Right lung (tissue), 5 donors: ENCODE data around the gene LRRC17. TPM values are rescaled to one million over a fixed set of nuclear protein-coding genes. Genes with fewer than 3 reads are reported as not detected.
A peak's percentile ranks its signal among the peaks of the same experiment; 100 is the strongest.

Experiments
- DNase-seq, 2 donors: peaks; one replicate each; pipeline ENCODE4 v3.0.0-alpha.2; 2013
- polyA plus RNA-seq, 5 donors: library from polyadenylated mRNA; unstranded; fragments of 120-200 nt; gene quantifications; one replicate each; pipeline versions ENCODE4 v1.2.1 to v1.2.3, GENCODE V29; 2013; ENCODE audit warnings: inconsistent platforms in 1 of 5, low replicate concordance in 1 of 5; ENCODE audit not compliant: insufficient read length in 5 of 5, insufficient read depth in 1 of 5

LRRC17 gene
- polyA plus RNA-seq, 5 donors = 176 to 286 (median 232) TPM

GRCh38 chr7:102982235-102982634 lies 69.4 kb downstream of the LRRC17 start:
- no peak for DNase-seq

- DNase-seq = no peak
Observed at GRCh38 chr7:102983602-102984001, 70.8 kb downstream of the LRRC17 start.

- DNase-seq = no peak
Observed at GRCh38 chr7:102985176-102985783, 72.5 kb downstream of the LRRC17 start.

GRCh38 chr7:102988088-102988487 lies 75.3 kb downstream of the LRRC17 start:
- DNase-seq = no peak

GRCh38 chr7:102988631-102989560 lies 76.1 kb downstream of the LRRC17 start:
- DNase-seq = no peak

DNA sequence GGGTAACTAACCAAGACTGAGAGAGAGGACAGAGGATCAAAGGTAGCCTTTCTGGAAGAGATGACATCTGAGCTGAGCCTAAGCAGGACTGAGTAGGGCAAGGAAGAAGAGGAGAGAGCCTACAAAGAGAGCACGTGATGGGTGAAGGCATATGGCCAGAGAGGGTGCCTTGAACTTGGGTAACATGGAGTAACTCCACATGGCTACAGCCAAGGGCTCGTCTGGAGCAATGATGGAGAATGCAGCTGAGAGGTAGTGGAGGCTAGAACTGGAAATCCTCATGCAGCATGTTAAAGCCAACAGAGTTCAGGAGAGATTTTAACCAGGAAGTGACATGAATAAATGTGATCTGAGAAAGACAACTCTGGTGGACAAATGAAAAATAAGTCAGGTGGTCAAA lies 77.8 kb downstream of the LRRC17 start:
- DNase-seq = no peak

GRCh38 chr7:102991077-102991539 lies 78.3 kb downstream of the LRRC17 start:
- DNase-seq = no peak

GRCh38 chr7:102991540-102992214 lies 78.9 kb downstream of the LRRC17 start:
- DNase-seq = no peak

DNA sequence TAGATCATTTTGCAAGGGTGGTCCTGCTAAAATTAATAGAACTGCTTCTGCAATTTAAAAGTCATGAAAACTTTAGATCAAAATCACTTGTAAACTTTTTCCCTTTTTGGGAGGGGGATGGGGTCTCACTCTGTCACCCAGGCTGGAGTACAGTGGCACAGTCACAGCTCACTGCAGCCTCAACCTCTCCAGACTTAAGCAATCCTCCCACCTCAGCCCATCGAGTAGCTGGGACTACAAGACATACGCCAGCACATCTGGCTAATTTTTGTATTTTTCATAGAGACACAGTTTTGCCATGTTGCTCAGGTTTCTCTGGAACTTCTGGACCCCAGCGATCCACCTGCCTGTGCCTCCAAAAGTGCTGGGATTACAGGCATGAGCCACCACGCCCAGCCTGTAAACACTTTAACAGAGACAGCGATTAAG lies 79.7 kb downstream of the LRRC17 start:
- no peak for DNase-seq

DNA sequence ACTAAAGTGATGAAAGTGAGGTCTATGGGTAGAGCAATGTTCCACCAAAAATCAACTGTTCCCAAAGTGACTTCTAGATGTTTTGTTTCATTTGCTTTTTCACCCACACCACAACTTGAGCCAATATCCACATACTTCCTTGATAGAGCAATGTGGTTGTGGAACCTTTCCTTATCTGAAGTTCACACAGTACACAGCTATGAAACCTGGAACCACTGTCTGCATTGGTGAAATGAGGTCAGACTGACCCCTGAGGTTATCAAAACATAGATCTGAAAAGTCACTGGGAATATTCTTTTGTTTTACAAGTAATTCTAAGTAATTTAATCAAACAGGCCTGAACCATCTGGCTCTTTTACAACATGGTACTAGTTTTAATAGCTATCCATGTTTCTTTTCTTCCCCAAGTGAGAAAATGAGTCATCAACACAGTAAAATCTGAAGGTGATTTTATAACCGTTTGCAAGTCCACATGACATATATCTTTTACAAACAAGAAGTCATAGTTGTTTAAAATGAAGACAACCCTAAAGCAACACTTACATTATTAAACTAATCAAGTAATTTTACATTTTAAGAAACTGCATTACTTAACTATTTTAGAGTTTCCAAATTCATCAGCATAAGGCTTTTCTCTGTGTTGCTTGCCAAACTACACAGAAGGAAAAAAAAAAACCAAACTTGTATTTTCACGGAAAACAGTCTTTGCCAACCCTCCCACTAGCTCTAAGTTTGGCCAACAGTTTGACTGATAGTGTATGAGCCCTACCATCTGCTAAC lies 80.3 kb downstream of the LRRC17 start:
- DNase-seq = peak; percentile 79 to 85

DNA sequence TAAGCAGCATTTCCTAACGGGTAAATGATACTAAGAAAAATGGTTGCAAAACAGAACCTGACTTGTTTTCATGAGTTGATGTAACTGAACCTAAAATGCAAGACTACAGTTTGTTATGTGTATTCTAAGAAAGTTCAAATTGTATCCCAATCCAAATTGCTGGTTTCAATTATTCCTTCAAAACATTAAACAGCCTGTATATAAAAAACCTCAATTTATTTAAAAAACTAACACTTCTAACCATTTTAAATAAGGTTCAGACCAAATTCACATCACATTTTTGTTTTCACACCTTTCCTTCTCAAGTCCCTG lies 80.9 kb downstream of the LRRC17 start:
- no peak for DNase-seq

GRCh38 chr7:102994567-102994966 lies 81.8 kb downstream of the LRRC17 start:
- DNase-seq = no peak

Other genes with a start within 250 kb of the LRRC17 start
- gene POLR2J2, start 241.3 kb upstream of the LRRC17 start, polyA plus RNA-seq = 1 to 10 TPM in 4 of 5 donors, under 1 TPM in 1; 0.53 to 4.8 (median 2.9) TPM
- 10 to 100 TPM in 4 of 5 donors, 1 to 10 TPM in 1; 8.2 to 14.1 (median 13.5) TPM for gene FAM185A, start 164.0 kb upstream of the LRRC17 start, polyA plus RNA-seq
- 1 to 10 TPM; 2.8 to 5.5 (median 4.6) TPM for gene FBXL13, start 161.8 kb downstream of the LRRC17 start, polyA plus RNA-seq
- 10 to 100 TPM; 44.5 to 58.4 (median 54.3) TPM for gene ARMC10, start 162.1 kb downstream of the LRRC17 start, polyA plus RNA-seq
- gene NAPEPLD, start 236.1 kb downstream of the LRRC17 start, polyA plus RNA-seq = 10 to 100 TPM; 22.5 to 40.9 (median 32.8) TPM